GM12875 (cell line): ENCODE measurements around the gene SH3TC2.

Experiments used
- H3K4me3 ChIP-seq: one replicate; pipeline ENCODE4 v1.5.1; 2011; ENCODE audit warnings: low read depth, low read length, control low read depth
- TF ChIP-seq, protein P1 (sequence below): IDR thresholded peaks from 2 replicates; pipeline ENCODE4 v1.5.1; 2011; ENCODE audit warnings: low read depth, mild to moderate bottlenecking, control low read depth, inconsistent platforms, low read length, moderate library complexity, borderline replicate concordance; ENCODE audit not compliant: insufficient read depth

Gene SH3TC2

DNA sequence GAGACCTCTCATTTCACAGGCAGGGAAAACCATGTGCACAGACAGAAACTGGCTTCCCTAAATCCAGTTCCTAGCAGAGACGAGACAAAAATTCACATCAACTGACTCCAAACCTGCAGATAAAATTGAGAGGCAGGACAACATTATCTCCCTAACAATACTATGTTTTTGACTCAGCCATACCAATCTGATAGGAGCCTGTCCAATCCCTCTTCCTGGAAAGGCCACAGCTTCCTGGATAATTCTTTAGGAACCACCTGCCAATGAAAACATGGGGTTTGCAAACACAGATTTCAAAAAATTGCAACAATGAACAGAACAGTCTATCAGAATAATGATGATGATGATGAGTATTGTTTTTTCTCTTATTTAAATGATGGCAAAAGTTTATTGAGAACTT, 22.4 kb downstream of the SH3TC2 start:
- TF ChIP-seq, protein P1, sequence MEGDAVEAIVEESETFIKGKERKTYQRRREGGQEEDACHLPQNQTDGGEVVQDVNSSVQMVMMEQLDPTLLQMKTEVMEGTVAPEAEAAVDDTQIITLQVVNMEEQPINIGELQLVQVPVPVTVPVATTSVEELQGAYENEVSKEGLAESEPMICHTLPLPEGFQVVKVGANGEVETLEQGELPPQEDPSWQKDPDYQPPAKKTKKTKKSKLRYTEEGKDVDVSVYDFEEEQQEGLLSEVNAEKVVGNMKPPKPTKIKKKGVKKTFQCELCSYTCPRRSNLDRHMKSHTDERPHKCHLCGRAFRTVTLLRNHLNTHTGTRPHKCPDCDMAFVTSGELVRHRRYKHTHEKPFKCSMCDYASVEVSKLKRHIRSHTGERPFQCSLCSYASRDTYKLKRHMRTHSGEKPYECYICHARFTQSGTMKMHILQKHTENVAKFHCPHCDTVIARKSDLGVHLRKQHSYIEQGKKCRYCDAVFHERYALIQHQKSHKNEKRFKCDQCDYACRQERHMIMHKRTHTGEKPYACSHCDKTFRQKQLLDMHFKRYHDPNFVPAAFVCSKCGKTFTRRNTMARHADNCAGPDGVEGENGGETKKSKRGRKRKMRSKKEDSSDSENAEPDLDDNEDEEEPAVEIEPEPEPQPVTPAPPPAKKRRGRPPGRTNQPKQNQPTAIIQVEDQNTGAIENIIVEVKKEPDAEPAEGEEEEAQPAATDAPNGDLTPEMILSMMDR: no peak
- H3K4me3 ChIP-seq: no peak overlapping the region

DNA sequence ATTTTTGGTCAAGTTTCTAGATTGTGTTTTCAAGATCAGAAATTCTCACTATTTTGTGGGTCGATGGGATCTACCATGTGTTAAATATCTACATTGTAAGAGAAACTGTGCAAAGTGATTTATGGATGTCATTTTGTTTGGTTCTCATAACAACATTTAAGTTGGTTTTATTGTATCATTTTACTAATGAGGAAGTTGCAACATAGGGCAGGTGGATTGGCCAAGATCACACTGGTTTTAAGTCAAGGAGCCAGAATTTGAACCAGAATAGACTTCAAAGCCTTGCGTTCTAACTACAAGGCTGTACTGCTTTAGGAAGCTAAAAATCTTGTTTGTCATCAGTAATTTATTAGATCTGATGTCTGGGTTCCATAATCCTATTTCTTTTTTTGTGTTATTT, 23.4 kb downstream of the SH3TC2 start:
- no peak overlapping the region for H3K4me3 ChIP-seq
- TF ChIP-seq, protein P1: no peak

DNA sequence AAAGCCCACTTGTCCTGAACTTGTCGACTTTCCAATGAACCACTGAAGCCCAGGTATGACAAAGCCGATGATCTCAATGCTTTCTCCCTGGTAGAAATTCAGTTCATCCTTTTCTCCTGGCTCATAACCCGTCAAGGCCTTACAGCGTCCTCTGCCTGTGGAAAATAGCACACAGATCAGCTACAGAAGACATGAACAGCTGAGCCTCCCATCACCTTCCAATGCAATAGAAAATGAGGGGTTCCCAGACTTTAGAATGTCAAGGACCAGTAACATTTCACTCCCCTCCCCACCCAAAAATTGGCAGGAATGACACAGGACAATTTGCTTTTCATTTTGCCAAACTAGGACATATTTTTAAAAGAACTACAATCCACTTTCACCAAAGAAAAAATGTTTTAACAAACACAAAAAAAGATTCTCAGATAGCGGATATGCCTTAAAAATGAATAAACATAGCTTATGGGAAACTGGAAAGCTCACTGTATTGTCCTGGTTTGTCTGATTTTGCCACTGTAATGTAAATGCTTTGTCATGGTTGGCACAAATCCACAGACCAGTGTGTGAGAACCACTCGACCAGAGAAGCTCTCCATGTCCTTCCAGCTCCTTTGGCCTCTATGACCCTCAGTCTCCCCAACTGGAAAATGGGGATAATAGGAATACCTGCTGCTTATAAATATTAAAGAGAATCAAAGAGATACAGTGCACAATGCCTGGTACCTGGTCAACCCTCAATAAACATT, 24.4 kb downstream of the SH3TC2 start:
- TF ChIP-seq, protein P1: no peak

DNA sequence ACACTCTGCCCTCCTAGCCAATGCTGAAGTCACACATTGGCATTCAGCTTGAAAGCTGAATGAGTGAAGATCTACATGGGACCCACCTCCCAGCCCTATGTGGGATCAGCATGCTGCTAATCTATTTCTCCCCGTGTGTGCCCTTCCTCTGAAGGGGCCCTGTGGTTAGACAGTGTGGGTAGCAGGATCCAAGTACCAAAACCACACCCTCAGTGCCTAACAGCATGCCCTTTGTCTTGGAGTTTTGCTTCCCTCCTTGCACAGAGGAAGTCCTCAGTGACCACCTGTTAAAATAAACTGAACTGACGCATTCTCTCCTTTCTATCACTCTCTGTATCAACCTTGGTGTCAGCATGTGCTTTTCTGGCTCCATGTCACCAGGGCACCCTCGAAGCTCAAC, 25.0 kb downstream of the SH3TC2 start:
- no peak overlapping the region for H3K4me3 ChIP-seq
- TF ChIP-seq, protein P1: no peak

More for the DNA sequence above, 24.4 kb downstream of the SH3TC2 start:
- H3K4me3 ChIP-seq: no peak overlapping the region

DNA sequence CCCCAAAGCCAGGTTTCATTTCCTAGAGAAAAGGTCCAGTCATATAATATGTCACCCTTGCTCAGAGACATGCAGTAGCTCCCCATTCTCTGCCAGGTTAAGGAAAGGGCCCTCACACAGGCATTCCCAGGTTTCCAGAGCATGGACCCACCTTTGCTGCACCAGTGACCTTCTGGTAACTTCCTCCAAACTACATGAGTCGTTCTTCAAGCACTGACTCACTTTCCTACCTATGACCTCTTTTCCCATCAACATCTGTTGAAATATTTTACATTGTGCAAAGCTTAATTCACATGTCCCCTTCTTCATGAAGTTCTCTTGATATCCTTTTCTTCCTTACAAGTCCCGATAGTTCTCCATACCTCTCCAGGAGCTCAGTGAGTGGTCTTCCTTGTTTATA, 25.9 kb downstream of the SH3TC2 start:
- no peak overlapping the region for H3K4me3 ChIP-seq
- TF ChIP-seq, protein P1: no peak

DNA sequence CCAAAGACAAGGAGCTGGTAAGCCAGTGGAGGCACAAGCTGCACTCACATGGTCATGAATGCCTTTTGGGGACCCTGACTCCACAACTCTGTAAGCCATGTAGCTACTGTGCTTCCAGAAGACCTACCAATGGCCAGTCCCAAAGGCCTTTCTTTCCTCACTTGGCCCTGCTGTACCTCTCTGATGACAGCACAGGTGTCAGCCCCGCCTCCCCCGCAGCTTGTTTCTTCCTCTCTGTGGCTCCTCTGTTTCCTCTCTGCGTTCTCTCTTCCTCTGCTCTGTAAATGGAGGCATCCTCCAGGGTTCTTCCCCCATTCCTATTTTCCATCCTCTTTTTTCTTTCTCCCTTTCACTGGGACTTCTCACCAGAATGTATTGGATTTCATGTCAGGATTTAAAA, 26.7 kb downstream of the SH3TC2 start:
- TF ChIP-seq, protein P1: no peak
- no peak overlapping the region for H3K4me3 ChIP-seq

DNA sequence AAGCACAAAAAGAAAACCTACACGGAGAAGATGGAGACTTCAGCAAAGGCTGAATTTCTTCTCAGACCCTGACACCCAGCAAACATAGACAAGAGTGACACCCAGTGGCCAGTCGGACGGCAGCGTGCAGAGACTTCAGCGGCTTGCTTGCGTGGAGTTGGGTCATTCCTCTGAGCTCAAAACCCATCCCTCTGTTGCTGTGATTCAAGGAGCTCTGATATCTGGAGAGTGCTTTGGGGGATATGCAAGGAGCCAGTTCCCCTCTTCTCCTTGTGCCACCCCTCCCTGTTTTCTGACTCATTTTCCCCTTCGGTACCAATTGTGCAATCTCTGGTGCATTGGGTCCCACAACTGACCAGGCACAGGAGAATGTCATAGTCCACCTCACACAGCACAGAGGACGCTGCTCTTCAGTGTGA, 27.5 kb downstream of the SH3TC2 start:
- no peak overlapping the region for H3K4me3 ChIP-seq
- TF ChIP-seq, protein P1: peak; percentile 84
